Left cardiac atrium (tissue), 2 donors: ENCODE data around the gene CCDC116. TPM values are rescaled to one million over a fixed set of nuclear protein-coding genes. Genes with fewer than 3 reads are reported as not detected.

ENCODE experiments used
- microRNA-seq, 2 donors: library from miRNA; unstranded; fragments of <30 nt; microRNA quantifications; one replicate each; pipeline ENCODE4 v1.2.0, GENCODE V29; 2020
- total RNA-seq, 2 donors: library from RNA; stranded (reverse); fragmentation: NEBNext Ultra II Directional; extraction: Animal tissue kit (Norgen Biotek cat#: 25700); gene quantifications; one replicate each; pipeline ENCODE4 v1.2.1, GENCODE V29; 2021
- donor health status: DM: no; HTN: yes; CAD: no; lungs with severe emphysema.
- donor health status: DM: yes; HTN: yes; CAD: no.

Gene CCDC116
- total RNA-seq, 2 donors from 2014 or later, result 0.18 to 0.44 TPM

Small RNAs within 50 kb of the gene (microRNA-seq; reads per million reads assigned to microRNA genes)
- gene MIR130B, result 262 to 398 reads per million in 2 donors
- gene MIR301B, result 2.0 to 27.5 reads per million in 2 donors

Other genes with a start within 250 kb of the CCDC116 start
- under 1 TPM in 1 of 2 donors, not detected in 1; 0.06 TPM for gene RIMBP3B, start 249.0 kb upstream of the CCDC116 start, total RNA-seq
- 1 to 10 TPM; 1.6 to 2.8 TPM for gene HIC2, start 215.4 kb upstream of the CCDC116 start, total RNA-seq
- gene TMEM191C, start 165.4 kb upstream of the CCDC116 start, total RNA-seq, result under 1 TPM; 0.31 to 0.82 TPM
- gene RIMBP3C, start 81.3 kb upstream of the CCDC116 start, total RNA-seq, result under 1 TPM; 0.05 to 0.21 TPM
- 10 to 100 TPM; 40.1 to 42.3 TPM for gene UBE2L3, start 65.0 kb upstream of the CCDC116 start, total RNA-seq
- gene YDJC, start 2.7 kb upstream of the CCDC116 start, total RNA-seq, result 1 to 10 TPM; 5.7 to 6.4 TPM
- 10 to 100 TPM; 38.7 to 44.3 TPM for gene SDF2L1, start 9.5 kb downstream of the CCDC116 start, total RNA-seq
- gene PPIL2, start 33.3 kb downstream of the CCDC116 start, total RNA-seq, result 10 to 100 TPM; 21.0 to 23.2 TPM
- 1 to 10 TPM; 4.6 to 5.3 TPM for gene YPEL1, start 103.0 kb downstream of the CCDC116 start, total RNA-seq
- gene MAPK1, start 234.9 kb downstream of the CCDC116 start, total RNA-seq, result 100 to 1,000 TPM in 1 of 2 donors, 10 to 100 TPM in 1; 98.3 to 104 TPM